ENCODE data around the gene ETFB. TPM values are rescaled to one million over a fixed set of nuclear protein-coding genes. Genes with fewer than 3 reads are reported as not detected.
A peak's percentile ranks its signal among the peaks of the same experiment; 100 is the strongest.

Gene ETFB
- total RNA-seq, 8 experiments from 2014 or later: 64.7 to 217 (median 144) TPM

DNA sequence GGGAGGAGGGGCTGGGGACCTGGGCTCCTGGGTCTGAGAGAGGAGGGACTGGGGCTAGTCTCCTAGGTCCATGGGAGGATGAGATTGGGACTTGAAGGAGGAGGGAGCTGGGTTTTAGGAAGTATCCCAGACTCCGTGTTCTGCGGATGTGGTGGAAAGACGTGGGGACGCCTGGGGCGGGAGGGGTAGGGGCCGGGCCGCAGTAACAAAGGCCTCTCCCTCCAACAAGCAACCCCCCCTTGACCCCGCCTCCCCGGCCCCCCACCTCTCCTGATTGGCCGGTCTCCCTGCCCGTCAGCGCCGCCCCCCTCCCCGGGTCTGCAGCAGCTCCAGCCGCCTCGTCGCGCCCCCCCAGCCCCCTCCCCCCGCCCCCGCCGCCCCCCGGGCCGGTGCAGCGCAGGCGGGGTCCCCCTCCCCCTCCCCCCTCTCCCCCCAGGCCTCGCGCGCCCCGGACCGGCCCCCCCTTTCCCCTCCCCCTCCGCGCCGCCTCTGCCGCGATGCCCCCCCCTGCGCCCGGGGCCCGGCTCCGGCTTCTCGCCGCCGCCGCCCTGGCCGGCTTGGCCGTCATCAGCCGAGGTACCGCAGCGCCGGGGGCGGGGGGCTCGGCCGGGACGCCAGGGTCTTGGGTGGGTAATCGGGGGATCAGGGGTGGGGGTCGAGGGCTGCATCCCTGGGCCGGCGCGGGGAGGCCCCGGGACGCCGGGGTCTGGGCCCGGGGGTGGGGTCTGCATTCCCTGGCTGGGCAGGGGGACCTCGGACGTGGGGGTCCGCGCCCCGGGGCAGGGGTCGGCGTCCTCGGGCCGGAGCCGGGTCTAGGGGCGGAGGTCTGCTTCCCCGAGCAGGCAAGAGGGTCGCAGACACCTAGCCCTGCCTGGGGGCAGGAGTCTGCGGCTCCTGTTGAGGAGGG is 54.6 kb downstream of the ETFB start, which contains the start of gene IGLON5:
Gene IGLON5, plus strand, starts transcription at position 294 of the 907 bp plus-strand sequence. Its CDS starts 204 bp downstream, at position 498.
- Histone ChIP-seq H3K4me1 (replicated peaks in 1 of 2) (peaks cover 0 to 2% of the 10 kb centered on the region in 2 donors), H3K4me3 (peak within 1 kb of the TSS; percentile 30 to 75 (median 46)), H3K27ac (no peak within 1 kb of the TSS)
- ATAC-seq (replicated peaks in 6 of 8): peak in 6 of 8 experiments; percentile 65 to 78 (median 70)
- WGBS, 10 experiments: no CpG with 5 or more reads among the region's 76 CpGs
- in situ Hi-C loops (cut with MboI; ENCODE audit: low pct_unique_long_range_greater_than_20kb in 2 of 9, low sequenced_read_pairs in 9 of 9, unreplicated experiment in 9 of 9): no loop called here

DNA sequence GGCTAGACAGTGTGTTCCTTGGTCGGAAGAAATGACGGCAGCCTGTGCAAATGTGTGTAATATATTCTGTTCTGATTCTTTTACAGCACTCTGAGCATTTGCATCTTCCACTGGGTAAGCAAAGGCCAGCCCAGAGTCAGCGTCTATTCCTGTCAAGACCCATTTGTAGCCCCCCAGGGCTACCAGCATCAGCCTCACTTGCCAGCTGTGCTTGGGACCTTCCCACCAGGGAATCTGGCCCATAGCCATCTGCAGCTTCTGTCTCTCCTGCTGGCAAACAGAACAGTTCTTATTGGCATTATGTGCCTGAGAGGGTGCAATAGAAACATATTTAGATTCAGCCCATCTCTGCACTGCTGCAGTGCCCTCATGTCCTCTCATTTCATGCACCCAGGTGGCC is 60.7 kb downstream of the ETFB start:
- no peak overlapping the region for H3K4me3 ChIP-seq
- in situ Hi-C loops (cut with MboI; ENCODE audit: low pct_unique_long_range_greater_than_20kb in 2 of 9, low sequenced_read_pairs in 9 of 9, unreplicated experiment in 9 of 9): no loop called here
- H3K4me1 ChIP-seq (replicated peaks in 1 of 2): no peaks in the 10 kb centered on the region
- no peak overlapping the region for H3K27ac ChIP-seq
- 6 to 100% (median 47%) methylated on average over 2 to 3 of the region's 3 CpGs; no CpG with 5 or more reads in 2 of the 10 experiments for WGBS, 10 experiments
- ATAC-seq (replicated peaks in 6 of 8): no peak

DNA sequence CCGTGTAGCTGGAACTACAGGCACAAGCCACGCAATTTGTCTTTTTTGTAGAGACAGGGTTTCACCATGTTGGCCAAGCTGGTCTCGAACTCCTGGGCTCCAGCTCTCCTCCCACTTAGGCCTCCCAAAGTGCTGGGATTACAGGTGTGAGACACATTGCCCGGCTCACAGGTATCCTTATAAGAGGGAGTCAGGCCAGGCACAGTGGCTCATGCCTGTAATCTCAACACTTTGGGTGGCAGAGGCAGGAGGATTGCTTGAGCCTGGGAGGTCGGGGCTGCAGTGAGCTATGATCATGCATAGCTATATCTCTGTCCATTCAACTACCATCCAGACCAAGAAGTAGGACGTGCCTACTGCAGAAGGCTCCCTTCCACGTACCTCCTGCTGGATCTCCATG is 64.9 kb downstream of the ETFB start:
- no peak overlapping the region for H3K27ac ChIP-seq
- no peak for ATAC-seq (replicated peaks in 6 of 8)
- in situ Hi-C loops (cut with MboI; ENCODE audit: low pct_unique_long_range_greater_than_20kb in 2 of 9, low sequenced_read_pairs in 9 of 9, unreplicated experiment in 9 of 9): no loop called here
- no peaks in the 10 kb centered on the region for H3K4me1 ChIP-seq (replicated peaks in 1 of 2)
- no peak overlapping the region for H3K4me3 ChIP-seq
- WGBS, 10 experiments: 0 to 93% (median 17%) methylated on average over 1 to 4 of the region's 7 CpGs; no CpG with 5 or more reads in 3 of the 10 experiments

DNA sequence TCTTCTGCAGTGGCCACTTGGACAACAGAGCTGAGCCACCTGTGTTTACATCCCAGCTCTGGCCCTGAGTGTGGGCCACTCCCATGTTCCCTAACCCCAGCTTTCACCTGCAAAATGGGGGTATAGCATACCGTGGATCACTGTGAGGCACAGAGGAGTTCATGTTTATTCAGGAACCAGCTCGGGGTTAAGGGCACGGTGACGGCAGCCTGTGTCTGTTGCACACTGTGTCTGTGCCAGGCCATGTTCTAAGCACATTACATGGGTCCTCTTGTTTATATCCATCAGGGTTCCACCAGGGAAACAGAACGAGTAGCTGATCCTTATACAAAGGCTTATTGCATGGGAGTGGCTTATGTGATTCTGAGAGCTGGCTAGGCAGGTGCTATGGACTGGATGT is 68.8 kb downstream of the ETFB start:
- no peak for ATAC-seq (replicated peaks in 6 of 8)
- Histone ChIP-seq H3K4me3 (no peak overlapping the region), H3K4me1 (replicated peaks in 1 of 2) (peaks cover 0 to 9% of the 10 kb centered on the region in 2 donors), H3K27ac (no peak overlapping the region)
- 10 to 83% (median 67%) methylated on average over 1 to 5 of the region's 5 CpGs; no CpG with 5 or more reads in 5 of the 10 experiments for WGBS, 10 experiments
- in situ Hi-C loops (cut with MboI; ENCODE audit: low pct_unique_long_range_greater_than_20kb in 2 of 9, low sequenced_read_pairs in 9 of 9, unreplicated experiment in 9 of 9): no loop called here

DNA sequence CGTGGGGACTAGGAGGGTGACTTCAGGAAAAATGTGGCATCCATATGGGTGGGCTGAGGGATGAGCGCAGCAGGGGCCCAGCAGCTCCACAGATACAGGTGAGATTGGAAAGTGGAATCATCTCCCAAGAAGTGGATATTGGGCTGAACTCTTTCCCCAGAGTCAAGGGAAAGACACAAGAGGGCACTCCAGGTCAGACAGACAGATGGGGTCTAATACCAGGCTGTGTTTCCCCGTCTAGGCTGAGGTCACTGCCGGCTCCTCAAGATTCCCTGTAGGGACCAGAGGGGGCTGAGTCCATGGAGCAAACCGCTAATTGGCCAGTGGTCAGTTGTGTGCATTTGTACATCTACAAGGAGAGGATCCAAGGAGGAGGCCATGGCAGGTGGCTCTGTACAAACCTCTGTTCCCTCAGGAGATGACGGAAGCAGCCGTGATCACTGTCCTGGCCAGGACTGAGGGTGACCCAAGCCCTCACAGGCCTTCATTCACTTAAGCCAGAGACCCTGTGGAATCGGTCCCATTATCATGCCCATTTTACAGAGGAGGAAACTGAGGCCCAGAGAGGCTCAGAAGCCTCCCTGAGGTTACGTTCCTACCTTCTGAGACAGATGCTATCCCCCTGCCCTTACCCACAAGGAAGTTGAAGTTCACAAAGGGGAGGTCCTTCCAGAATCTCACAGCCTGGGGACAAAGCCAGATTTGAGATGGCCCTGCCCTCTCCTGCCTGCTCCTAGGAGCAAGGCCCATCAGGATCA is 69.7 kb downstream of the ETFB start:
- in situ Hi-C loops (cut with MboI; ENCODE audit: low pct_unique_long_range_greater_than_20kb in 2 of 9, low sequenced_read_pairs in 9 of 9, unreplicated experiment in 9 of 9): no loop called here
- Histone ChIP-seq H3K27ac (no peak overlapping the region), H3K4me3 (no peak overlapping the region), H3K4me1 (replicated peaks in 1 of 2) (peaks cover 0 to 9% of the 10 kb centered on the region in 2 donors)
- ATAC-seq (replicated peaks in 6 of 8): peak in 5 of 8 experiments; percentile 25 to 52 (median 48)
- 0 to 79% (median 67%) methylated on average over 1 to 4 of the region's 9 CpGs; no CpG with 5 or more reads in 3 of the 10 experiments for WGBS, 10 experiments

DNA sequence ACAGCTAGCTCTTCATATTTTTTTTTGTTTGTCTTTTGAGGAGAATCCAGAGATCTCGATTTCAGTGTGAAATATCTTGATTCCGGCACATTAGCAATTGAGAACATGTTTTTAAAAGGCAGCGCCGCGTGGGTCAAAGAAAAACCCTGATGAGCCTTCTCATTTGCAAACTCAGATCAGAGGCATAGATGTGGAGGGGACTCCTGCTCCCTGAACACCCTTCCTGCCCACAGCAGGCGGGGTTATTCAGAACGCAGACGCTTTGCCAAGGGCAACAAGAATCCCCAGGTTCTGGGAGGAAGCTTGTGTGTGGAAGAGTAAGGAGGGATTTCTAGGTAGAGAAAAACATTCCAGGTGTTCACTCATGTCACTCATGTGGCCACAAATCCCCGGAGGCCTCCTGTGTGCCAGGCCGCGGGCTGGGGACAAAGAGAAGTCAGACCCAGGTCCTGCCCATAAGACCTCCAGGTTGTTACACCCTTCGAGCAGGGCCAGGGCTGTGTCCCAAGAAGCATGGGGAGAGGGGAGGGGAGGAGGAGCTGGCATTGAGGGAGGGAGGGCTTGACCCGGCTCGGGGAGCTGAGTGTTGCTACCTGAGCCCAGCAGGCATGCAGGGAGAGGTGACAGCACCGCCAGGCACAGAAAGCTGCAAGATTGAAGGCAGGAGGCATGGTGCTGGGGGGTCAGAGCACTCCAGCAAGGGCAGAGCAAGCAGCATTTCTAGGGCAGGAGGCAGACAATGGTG is 70.6 kb downstream of the ETFB start:
- peak in 1 of 8 experiments; percentile 22 for ATAC-seq (replicated peaks in 6 of 8)
- H3K27ac ChIP-seq: no peak overlapping the region
- in situ Hi-C loops (cut with MboI; ENCODE audit: low pct_unique_long_range_greater_than_20kb in 2 of 9, low sequenced_read_pairs in 9 of 9, unreplicated experiment in 9 of 9): no loop called here
- peaks cover 0 to 9% of the 10 kb centered on the region in 2 donors for H3K4me1 ChIP-seq (replicated peaks in 1 of 2)
- H3K4me3 ChIP-seq: no peak overlapping the region
- 20 to 74% (median 36%) methylated on average over 2 to 9 of the region's 15 CpGs; no CpG with 5 or more reads in 4 of the 10 experiments for WGBS, 10 experiments

Other genes starting within 250 kb of the ETFB start
- gene SIGLEC9, start 241.5 kb downstream of the ETFB start, total RNA-seq: under 1 TPM in 3 of 8 experiments, not detected in 5; 0.09 to 0.33 (median 0.21) TPM
- 1 to 10 TPM in 1 of 8 experiments, under 1 TPM in 2, not detected in 5; 0.20 to 1.2 (median 0.33) TPM for gene SIGLEC7, start 224.1 kb downstream of the ETFB start, total RNA-seq
- gene CD33, start 141.3 kb downstream of the ETFB start, total RNA-seq: 10 to 100 TPM in 1 of 8 experiments, 1 to 10 TPM in 2, under 1 TPM in 3, not detected in 2; 0.09 to 26.1 (median 2.7) TPM
- gene SIGLECL1, start 115.3 kb downstream of the ETFB start, total RNA-seq: 1 to 10 TPM in 1 of 8 experiments, under 1 TPM in 1, not detected in 6; 0.20 to 1.1 TPM
- 10 to 100 TPM in 2 of 8 experiments, 1 to 10 TPM in 3, under 1 TPM in 3; 0.20 to 13.0 (median 5.7) TPM for gene IGLON5, start 54.7 kb downstream of the ETFB start, total RNA-seq
- gene VSIG10L, start 24.2 kb downstream of the ETFB start, total RNA-seq: 1 to 10 TPM; 1.3 to 5.2 (median 2.2) TPM
- gene CLDND2, start 2.6 kb upstream of the ETFB start, total RNA-seq: 1 to 10 TPM in 7 of 8 experiments, under 1 TPM in 1; 0.36 to 4.1 (median 2.4) TPM
- under 1 TPM in 1 of 8 experiments, not detected in 7; 0.27 TPM for gene NKG7, start 6.3 kb upstream of the ETFB start, total RNA-seq
- gene LIM2, start 21.6 kb upstream of the ETFB start, total RNA-seq: under 1 TPM in 1 of 8 experiments, not detected in 7; 0.38 TPM
- gene C19orf84, start 24.2 kb upstream of the ETFB start, total RNA-seq: 1 to 10 TPM in 2 of 8 experiments, under 1 TPM in 4, not detected in 2; 0.14 to 1.2 (median 0.58) TPM
- 1 to 10 TPM in 1 of 8 experiments, under 1 TPM in 5, not detected in 2; 0.05 to 1.2 (median 0.71) TPM for gene SIGLEC10, start 51.3 kb upstream of the ETFB start, total RNA-seq
- under 1 TPM in 2 of 8 experiments, not detected in 6; 0.47 to 0.51 TPM for gene SIGLEC8, start 92.1 kb upstream of the ETFB start, total RNA-seq
- not detected for gene CEACAM18, start 112.2 kb upstream of the ETFB start, total RNA-seq
- gene SIGLEC12, start 135.4 kb upstream of the ETFB start, total RNA-seq: under 1 TPM in 2 of 8 experiments, not detected in 6; 0.08 to 0.19 TPM
- not detected for gene SIGLEC6, start 165.3 kb upstream of the ETFB start, total RNA-seq
- gene ZNF175, start 204.9 kb upstream of the ETFB start, total RNA-seq: 1 to 10 TPM; 3.0 to 9.5 (median 6.0) TPM